ENCODE data around the gene KHDC1.
"Not testable (repeated sequence)": the region's sequence is repeated elsewhere in the genome, so short reads cannot be mapped to it uniquely, and the experiment has no call there.

KHDC1 gene, protein sequence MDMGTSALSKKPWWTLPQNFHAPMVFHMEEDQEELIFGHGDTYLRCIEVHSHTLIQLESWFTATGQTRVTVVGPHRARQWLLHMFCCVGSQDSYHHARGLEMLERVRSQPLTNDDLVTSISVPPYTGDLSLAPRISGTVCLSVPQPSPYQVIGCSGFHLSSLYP

DNA sequence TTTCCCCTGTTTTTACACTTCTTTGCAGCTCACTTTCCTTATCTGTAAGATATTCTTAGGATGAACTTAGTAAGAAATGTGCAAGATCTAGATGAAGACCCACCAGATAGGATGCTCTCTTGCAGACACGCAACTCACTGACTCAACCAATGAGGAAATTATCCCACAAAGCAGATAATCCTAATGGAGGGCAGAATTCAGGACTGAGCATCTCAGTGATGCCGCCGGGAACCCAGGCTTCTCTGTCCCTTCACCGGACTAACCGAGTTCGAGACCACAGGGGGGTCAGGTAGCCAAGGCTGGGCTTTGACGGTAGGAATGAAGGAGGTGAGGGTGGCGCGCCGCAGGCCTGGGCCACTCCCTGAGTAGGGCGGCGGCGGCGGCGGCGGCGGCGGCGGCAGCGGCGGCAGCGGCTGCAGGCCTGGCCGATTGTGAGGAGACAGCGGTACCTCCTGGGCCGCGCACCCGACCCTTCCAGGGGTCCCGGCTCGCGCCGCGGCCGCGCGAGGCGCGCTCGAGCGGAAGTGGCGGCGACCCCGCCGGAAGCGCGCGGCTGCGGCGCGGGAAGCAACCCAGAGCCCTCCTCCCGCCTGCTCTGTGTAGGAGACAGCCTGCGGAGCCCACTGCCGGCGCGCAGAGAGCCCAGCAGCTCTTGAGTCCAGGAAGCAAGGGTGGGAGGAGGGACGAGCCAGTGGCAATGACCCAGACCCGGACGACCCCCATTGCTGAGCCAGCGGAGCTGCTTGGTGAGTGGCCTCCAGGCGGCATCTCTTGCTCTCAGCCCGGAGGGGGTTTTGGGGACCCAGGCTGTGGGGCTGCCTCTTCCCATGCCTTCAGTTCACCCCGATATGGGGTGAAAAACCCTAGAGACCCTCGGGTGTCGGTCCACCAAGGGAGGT lies at the start of gene KHDC1:
Gene KHDC1 (minus strand): TSS at position 526 of the 899 bp plus-strand sequence. CDS start 20,679 bp downstream, outside the sequence.
- H3K4me3 ChIP-seq (ENCODE audit: low read depth, low read length), result peak within 1 kb of the TSS; percentile 71
- TF ChIP-seq CTCF (IDR thresholded peaks at IDR 0.05; ENCODE audit: low read depth, low read length, missing control alignments), result no peak
- peak; percentile 9 for DNase-seq (ENCODE audit: low read depth)
- in situ Hi-C loops (cut with HindIII; ENCODE audit: low sequenced_read_pairs), result no loop called here

DNA sequence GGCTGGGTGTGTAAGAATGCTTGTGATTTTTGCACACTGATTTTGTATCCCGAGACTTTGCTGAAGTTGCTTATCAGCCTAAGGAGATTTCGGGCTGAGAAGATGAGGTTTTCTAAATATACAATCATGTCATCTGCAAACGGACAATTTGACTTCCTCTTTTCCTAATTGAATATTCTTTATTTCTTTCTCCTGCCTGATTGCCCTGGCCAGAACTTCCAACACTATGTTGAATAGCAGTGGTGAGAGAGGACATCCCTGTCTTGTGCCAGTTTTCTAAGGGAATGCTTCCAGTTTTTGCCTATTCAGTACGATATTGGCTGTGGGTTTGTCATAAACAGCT lies 47.5 kb upstream of the KHDC1 start:
- peak overlapping the region; percentile 53 for H3K4me3 ChIP-seq (ENCODE audit: low read depth, low read length)
- DNase-seq (ENCODE audit: low read depth); in situ Hi-C loops (cut with HindIII; ENCODE audit: low sequenced_read_pairs): not testable (repeated sequence)

- no peak for DNase-seq (ENCODE audit: low read depth)
- in situ Hi-C loops (cut with HindIII; ENCODE audit: low sequenced_read_pairs), result no loop called here
- peak; percentile 64 for TF ChIP-seq CTCF (IDR thresholded peaks at IDR 0.05; ENCODE audit: low read depth, low read length, missing control alignments)
- peak overlapping the region; percentile 53 for H3K4me3 ChIP-seq (ENCODE audit: low read depth, low read length)
Measured at GRCh38 chr6:73309785-73310502, 46.9 kb upstream of the KHDC1 start.

DNA sequence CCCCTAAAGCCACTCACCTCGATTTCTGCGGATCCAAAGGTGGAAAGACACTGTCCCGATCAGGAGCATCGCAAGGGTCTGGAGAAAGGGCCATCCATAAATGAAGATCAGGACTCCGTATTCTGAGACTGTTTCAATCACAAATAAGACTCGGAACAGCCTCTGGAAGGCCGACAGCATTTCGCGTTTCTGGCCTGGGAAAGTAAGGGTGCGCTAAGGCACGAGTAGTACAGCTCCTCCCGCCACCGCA lies 46.5 kb upstream of the KHDC1 start:
- in situ Hi-C loops (cut with HindIII; ENCODE audit: low sequenced_read_pairs), result no loop called here
- no peak for DNase-seq (ENCODE audit: low read depth)

DNA sequence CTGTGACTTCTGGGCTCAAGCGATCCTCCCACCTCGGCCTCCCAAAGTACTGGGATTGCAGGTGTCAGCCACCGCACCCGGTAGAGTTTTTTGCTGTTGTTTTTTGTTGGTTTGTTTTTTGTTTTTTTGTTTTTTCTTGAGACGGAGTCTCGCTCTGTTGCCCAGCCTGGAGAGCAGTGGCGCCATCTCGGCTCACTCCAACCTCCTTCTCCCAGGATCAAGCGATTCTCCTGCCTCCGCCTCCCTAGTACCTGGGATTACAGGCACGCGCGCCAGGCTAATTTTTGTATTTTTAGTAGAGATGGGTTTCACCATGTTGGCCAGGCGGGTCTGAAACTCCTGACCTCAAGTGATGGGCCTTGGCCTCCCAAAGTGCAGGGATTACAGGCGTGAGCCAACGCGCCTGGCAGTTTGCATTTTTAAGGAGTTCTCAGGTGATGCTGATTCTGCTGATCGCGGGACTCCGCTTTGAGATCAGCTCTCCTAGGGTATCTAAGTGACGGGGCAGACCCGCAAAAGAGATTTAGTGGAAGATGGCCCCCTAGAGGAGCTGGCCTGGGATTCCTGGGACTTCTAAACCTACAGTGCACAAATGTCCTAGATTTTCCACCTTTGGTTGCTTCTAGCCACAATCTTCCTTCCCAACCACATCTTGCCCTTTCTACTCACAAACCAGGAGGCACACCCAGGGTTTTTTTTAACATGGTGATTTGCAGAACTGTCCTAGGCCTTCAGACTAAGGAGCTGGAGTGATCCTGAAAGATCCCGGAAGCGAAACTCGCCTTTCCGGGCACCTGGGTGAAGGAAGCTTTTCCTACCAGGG lies 45.9 kb upstream of the KHDC1 start:
- peak; percentile 32 for TF ChIP-seq CTCF (IDR thresholded peaks at IDR 0.05; ENCODE audit: low read depth, low read length, missing control alignments)
- DNase-seq (ENCODE audit: low read depth), result no peak
- H3K4me3 ChIP-seq (ENCODE audit: low read depth, low read length), result peak overlapping the region; percentile 53
- in situ Hi-C loops (cut with HindIII; ENCODE audit: low sequenced_read_pairs), result no loop called here

More for the DNA sequence above, 46.5 kb upstream of the KHDC1 start:
- TF ChIP-seq CTCF (IDR thresholded peaks at IDR 0.05; ENCODE audit: low read depth, low read length, missing control alignments), result no peak
- H3K4me3 ChIP-seq (ENCODE audit: low read depth, low read length), result peak overlapping the region; percentile 53

- DNase-seq (ENCODE audit: low read depth); in situ Hi-C loops (cut with HindIII; ENCODE audit: low sequenced_read_pairs); H3K4me3 ChIP-seq (ENCODE audit: low read depth, low read length): not testable (repeated sequence)
Measured at GRCh38 chr6:73303773-73304172, 40.8 kb upstream of the KHDC1 start.

GRCh38 chr6:73302339-73302738 lies 39.3 kb upstream of the KHDC1 start:
- no peak overlapping the region for H3K4me3 ChIP-seq (ENCODE audit: low read depth, low read length)
- DNase-seq (ENCODE audit: low read depth), result no peak
- no peak for TF ChIP-seq CTCF (IDR thresholded peaks at IDR 0.05; ENCODE audit: low read depth, low read length, missing control alignments)
- in situ Hi-C loops (cut with HindIII; ENCODE audit: low sequenced_read_pairs), result no loop called here
